ENCODE data around the gene CCDC138.

- TF ChIP-seq ZNF274 (IDR thresholded peaks at IDR 0.05; ENCODE audit: low read depth, low read length) (no peak), SUZ12 (IDR thresholded peaks at IDR 0.05; ENCODE audit: extremely low read depth, insufficient read depth, insufficient read length) (no peak), YY1 (IDR thresholded peaks at IDR 0.05; ENCODE audit: insufficient read depth, insufficient read length) (no peak)
Observed at GRCh38 chr2:108866041-108866440, 79.5 kb downstream of the CCDC138 start.
